K562 (cell line): ENCODE results near the gene RCOR1.

ENCODE experiments used
- BHLHE40 ChIP-seq: IDR thresholded peaks from 2 replicates; pipeline ENCODE4 v1.6.1; 2011; ENCODE audit warnings: low read length, improper control_type of control experiment
- ELF1 ChIP-seq: fragments of 200-800 bp; sonication (Bioruptor generic); IDR thresholded peaks from 2 replicates; pipeline ENCODE4 v1.6.1; 2016; ENCODE audit warnings: missing genetic modification characterization, missing compliant biosample characterization
- HDAC2 ChIP-seq: fragments of 450-650 bp; IDR thresholded peaks from 2 replicates; pipeline ENCODE4 v1.6.1; 2016; ENCODE audit warnings: mild to moderate bottlenecking
- MECOM ChIP-seq: fragments of 250-450 bp; sonication (Bioruptor Pico); IDR thresholded peaks from 2 replicates; pipeline ENCODE4 v1.8.0; 2022; ENCODE audit warnings: inconsistent platforms
- NCOR1 ChIP-seq: fragments of 450-650 bp; IDR thresholded peaks from 2 replicates; pipeline ENCODE4 v1.6.1; 2016; ENCODE audit warnings: mild to moderate bottlenecking, moderate library complexity
- ZFP36 ChIP-seq: fragments of 150-350 bp; IDR thresholded peaks from 2 replicates; pipeline ENCODE4 v1.6.1; 2018; ENCODE audit warnings: low read length, low read depth; ENCODE audit not compliant: partially characterized antibody

- TF ChIP-seq NCOR1 (no peak), ZFP36 (no peak), HDAC2 (no peak), BHLHE40 (no peak), MECOM (CRISPR knock-in tag) (no peak), ELF1 (no peak)
Measured at GRCh38 chr14:102696332-102696731, 103.9 kb downstream of the RCOR1 start.
